HG02588 (cell line): ENCODE results near the gene FPR2.
"Not testable (repeated sequence)": the region's sequence is repeated elsewhere in the genome, so short reads cannot be mapped to it uniquely, and the experiment has no call there.

Source experiments
- ATAC-seq: cut with Tn5 transposase; IDR thresholded peaks from one replicate; pipeline ENCODE4 v1.9.1; 2021; ENCODE audit warnings: mild to moderate bottlenecking, moderate library complexity; ENCODE audit not compliant: unreplicated experiment

FPR2 gene

DNA sequence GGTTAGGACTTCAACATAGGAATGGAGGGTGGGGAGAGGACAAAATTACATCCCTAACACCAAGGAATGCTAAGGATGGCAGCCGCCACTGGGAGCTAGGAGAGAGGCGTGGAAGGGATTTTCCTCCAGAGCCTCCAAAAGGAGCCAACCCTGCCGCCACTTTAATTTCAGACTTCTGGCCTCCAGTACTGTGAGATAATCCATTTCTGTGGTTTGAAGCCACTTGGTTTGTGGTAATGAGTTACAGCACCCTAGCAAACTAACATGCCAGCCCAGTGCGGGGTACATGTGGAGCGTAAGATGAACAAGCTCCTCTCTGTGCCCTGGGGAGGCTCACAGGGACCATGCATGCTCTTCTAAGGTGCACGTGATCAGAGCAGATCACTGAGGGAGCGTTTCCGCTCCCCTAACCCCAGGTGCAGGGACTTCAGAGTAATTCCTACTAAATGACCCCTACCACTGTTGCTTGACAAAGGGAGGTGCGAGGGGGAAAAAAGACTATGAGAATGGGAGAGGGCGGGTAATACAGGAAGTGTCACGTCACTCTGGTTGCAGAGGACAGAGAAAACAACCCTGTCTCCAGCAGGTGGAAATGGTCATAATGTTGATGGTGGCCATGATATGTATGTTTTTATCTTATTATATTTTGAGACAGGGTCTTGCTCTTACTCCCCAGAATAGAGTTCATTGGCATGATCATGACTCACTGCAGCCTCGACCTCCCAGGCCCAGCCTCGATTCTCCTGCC lies 21.3 kb upstream of the FPR2 start:
- ATAC-seq: no peak

DNA sequence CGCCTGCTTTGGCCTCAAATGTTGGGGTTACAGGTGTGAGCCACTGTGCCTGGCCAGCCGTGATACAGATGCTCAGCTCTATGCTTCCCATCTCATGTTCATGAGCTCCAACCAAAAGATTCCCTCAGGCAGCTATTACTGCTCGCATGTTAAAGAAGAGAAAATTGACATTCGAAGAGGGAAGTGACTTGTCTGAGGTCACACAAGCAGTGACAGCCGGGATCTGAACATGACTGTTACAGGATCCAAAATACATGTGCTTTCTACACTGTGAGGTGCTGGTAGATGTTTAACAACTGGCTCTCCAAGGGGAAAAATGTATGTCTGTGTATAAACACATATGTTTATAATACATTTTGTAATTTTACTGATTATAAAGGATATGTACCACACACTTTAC lies 20.6 kb upstream of the FPR2 start:
- ATAC-seq: no peak

DNA sequence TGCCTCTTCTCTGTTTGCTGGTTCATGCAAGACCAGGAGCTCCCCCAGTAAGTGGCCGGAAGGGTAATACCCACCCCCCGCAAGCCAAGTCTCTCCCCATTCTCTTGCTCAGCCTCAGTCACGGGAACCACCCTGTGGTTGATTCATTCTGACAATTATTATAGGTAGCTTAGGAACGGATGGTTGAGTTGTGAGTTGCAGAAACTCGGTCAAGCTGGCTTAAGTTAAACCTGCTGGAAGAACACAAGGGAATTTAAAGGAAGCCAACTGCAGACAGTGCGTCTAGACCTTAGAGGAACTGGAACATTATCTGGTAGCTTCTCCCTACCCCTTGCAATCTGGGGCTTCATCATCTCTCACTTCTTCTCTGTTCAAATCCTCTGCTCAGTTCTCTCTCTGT lies 18.2 kb upstream of the FPR2 start:
- ATAC-seq: no peak

DNA sequence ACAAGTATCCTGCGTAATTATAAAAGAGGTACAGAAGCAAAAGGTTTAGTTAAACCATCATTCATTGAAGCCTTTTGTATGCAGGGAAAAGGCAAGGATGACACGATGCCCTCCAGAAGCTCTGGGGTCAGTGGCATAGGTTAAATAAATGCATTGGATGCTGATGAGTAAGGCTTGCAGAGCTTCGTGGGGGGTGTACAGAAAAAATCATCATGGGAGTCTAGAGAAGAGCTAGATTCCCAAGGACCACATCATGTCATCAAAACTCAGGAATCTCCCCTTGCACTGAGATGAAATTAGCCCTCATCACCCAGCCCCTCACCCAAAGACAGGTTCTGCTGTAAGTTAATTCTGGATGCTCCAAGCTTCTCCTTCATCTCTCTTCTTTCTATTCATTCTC lies 17.6 kb upstream of the FPR2 start:
- ATAC-seq: no peak

DNA sequence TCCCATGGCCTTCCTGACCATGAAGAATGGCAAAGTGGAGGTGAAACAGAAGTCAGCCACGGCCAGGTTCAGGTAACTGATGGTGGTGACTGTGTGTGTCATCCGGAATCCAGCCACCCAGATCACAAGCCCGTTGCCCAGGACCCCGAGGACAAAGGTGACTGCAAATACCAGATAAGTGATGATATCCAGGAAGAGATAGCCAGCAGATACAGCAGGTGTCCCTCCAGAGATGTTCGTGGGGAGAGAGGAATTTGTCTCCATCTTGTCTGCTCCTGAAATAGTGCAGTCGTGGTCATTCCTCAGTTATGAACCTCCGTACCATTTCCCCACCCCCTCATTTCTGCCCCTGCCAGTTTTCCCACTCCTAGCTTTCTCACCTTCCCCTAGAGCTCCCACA lies 14.2 kb upstream of the FPR2 start:
- ATAC-seq: no peak

DNA sequence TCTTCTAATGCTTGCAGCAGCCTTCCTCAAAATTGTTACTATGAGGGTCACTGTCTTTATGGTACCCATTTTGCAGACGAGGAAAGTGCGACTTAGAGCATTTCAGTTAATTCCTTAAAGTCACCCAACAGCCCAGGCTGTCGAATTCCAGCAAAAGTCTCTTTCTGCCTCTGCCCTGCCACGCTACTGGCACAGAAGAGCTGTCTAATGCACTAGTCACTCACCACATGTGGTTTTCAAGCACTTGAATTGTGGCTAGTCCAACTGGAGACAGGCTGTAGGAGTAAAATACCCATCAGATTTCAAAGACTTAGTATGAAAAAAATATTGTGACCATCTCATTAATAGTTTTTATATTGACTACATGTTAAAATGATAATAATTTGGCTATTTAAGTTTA lies 11.0 kb upstream of the FPR2 start:
- no peak for ATAC-seq

DNA sequence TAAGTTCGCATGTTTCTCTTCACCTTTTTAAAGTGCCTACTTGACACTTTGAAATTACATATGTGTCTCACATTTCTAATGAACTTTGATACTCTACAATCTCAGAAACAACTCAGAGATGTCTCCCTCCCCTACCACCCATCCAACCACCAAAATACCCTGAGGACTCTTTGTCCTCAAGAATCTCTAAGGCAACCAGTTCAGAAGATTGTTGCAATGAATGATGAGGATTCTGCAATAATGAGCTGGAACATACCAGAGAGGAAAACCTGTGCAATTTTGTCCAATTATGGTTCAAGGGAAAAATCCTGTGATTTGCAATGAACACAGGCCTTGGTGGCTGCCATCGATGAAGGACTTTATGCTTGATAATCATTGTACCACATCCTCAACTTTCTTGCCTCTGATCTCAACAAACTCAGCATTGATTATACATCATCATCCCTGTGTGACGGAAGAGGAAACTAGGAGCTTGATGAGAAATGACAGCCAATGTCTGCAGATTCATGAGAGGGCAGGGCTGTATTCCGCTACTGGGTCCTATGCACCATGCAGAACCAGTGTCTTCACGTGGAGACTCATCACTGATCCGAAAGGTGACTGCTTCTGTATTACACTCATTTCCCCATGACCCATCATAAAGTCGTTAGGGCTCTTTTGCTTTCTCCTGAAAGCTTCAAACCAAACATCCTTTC lies 10.4 kb upstream of the FPR2 start:
- ATAC-seq: no peak

DNA sequence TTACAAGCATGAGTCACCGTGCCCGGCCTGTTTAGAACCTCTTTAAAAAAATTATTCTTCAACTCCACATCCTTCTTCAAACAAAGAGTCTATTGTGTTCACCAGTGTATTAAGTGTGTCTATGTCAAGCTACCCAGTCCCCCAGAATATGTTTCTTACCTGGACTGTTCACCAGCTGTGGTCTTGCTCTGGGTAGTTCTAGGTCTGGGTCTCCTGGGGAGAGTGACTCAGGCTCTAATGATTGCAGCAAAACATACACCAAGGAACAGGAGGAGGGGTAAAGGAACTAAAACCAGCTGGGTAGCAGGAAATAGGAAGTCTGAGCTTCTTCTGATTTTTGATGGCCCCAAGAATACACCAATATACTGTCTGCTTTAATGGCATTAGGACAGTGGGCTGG lies 9.3 kb upstream of the FPR2 start, which contains the start of gene FPR1:
FPR1 (minus strand) TSS at position 224 of the 400 bp plus-strand sequence. CDS start 4,884 bp downstream, outside the sequence.
- no peak for ATAC-seq

DNA sequence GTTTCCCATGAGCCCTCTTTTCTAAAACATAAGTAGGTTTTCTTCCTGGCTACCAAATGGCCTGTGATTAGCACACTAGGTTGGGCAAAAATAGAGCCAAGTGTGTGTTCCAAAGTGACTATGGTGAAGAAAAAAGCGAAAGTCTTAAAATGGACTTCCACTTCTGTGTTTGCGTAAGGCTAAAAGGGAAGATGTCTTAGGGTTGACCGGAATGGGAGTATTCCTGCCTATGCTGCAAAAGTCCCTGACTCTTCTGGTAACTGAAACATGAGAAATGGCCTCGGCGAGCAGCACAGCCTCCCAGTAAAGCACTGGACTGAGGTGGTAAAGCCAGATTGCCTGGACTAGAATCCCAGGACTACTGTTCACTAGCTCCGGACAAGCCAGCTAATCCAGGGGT lies 6.9 kb upstream of the FPR2 start:
- no peak for ATAC-seq

DNA sequence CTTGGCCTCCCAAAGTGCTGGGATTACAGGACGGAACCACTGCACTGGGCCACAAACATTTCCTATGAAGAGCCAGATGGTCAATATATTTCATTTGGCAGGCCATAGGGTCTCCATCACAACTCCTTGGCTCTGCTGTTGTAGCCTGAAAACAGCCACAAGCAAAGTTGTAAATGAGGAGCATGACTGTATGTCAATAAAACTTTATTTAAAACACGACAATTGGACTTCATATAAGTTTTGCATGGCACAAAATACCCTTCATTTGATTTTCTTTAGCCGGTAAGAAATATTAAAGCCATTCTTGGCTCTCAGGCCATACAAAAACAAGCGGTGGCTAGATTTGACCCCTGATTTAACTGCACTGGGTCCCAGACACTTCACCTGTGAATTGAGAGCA lies 6.2 kb upstream of the FPR2 start:
- no peak for ATAC-seq

DNA sequence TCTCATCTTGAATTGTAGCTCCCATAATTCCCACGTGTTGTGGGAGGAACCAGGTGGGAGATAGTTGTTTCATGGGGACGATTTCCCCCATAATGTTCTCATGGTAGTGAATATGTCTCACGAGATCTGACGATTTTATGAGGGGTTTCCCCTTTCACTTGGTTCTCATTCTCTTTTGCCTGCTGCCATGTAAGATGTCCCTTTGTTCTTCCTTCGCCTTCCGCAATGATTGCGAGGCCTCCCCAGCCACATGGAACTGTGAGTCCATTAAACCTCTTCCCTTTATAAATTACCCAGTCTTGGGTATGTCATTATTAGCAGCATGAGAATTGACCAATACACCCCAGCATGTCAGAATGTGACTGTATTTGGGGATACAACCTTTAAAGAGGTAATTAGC lies 5.4 kb upstream of the FPR2 start:
- ATAC-seq: no peak

DNA sequence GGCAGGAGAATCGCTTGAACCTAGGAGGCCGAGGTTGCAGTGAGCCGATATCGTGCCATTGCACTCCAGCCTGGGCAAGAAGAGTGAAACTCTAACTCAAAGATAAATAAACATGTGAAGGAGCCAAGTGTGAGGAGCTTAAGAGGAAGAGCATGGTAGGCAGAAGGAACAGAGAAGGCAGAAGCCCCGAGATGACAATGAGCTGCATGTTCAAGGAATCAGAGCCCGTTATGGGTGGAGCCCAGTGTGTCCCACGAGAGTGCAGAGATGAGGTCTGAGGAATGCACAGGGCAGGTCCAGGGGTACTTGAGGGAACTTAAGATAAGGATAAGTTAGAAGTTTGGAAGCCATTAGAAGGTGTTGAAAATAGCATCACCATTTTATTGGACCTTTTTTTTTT lies 716 bp downstream of the FPR2 start:
- no peak for ATAC-seq

DNA sequence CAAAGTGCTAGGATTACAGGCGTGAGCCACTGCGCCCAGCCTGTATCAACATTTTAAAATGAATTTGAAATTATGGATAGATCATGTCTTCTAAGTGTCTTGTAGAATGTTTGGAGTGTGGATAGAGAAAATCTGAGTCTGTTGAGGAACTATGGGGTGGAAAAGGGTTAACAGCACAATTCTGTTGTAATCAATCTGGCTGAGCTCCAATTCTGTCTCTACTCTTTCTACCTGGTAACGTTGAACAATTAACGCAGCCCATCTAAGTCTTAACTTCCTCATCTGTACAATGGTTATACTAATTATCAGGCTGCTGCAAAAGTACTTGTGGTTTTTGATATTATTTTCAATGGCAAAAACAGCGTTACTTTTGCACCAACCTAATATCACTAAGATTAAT lies 4.1 kb downstream of the FPR2 start:
- ATAC-seq: no peak

DNA sequence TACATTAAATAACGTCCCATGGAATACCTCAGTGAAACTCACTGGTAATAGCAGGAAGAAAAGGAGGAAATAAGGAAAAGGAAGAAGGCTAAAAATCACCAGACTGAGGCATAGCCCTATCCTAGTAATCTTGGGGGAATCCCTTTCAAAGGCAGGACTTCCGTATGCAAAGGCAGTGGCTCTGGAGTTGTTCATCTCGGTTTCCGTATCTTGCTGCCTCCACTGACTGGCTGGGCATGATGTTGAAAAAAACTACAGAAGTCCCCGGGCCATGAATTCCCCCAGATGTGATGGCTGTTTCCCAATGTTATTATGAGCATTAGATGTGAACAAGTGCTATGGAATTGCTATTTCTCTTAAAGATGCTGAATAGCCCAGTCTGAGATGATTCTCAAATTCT lies 5.5 kb downstream of the FPR2 start:
- no peak for ATAC-seq

DNA sequence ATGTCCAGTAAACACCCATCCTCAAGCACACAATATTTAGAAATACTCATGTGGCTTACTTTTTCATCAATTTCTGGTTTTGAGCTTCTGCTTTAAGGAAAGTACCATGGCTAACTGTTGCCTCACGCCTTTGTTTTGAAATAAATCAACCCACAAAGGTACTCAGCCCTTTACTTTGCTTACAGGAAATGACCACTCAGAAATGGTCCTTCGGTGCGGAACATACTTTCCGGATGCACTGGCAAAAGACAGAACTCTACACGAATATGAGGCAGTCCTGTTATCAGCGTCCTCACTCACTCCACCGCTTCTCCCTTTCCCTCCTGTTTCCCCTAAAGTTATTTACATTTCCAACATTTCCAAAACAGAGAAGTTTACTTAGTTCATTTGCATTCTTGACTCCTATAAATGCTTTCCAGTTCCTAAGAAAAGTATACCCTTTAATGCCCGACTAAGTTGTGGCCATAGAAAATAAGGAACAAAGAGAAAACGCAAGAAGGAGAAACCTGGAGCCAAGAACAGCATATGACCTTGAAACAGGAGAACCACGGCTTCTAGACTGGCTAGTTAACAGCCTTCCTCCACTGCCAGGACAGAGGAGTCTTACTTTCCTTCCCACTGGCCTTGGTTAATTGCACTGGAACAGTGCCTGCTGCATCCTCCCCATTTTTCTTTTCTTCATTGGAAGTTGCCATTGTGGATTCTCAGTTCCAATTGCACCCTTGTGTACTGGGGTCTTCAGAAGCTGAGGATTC lies 10.6 kb downstream of the FPR2 start:
- ATAC-seq: no peak

DNA sequence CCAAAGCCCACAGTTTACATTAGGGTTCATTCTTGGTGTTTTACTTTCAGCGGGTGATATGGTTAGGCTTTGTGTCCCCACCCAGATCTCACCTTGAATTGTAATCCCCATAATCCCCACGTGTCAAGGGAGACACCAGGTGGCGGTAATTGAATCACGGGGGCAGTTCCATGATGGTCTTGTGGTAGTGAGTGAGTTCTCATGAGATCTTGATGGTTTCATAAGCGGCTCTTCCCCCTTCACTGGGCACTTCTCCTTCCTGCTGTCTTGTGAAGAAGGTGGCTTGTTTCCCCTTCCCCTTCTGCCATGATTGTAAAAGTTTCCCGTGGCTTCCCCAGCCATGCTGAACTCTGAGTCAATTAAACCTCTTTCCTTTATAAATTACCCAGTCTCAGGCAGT lies 12.0 kb downstream of the FPR2 start:
- no peak for ATAC-seq

DNA sequence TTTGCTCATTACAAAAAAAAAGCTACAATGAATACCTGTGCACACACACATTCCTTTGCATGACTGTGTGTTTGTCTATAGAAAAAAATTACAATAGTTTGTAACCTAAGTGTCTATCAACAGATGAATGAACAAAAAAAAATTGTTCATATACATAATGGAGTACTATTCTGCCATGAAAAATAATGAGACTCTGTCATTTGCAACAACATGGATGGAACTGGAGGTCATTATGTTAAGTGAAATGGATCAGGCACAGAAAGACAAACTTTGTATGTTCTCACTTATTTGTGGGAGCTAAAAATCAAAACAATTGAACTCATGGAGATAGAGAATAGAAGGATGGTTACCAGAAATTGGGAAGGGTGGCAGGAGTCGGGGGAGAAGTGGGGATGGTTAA lies 15.6 kb downstream of the FPR2 start:
- not testable (repeated sequence) for ATAC-seq

DNA sequence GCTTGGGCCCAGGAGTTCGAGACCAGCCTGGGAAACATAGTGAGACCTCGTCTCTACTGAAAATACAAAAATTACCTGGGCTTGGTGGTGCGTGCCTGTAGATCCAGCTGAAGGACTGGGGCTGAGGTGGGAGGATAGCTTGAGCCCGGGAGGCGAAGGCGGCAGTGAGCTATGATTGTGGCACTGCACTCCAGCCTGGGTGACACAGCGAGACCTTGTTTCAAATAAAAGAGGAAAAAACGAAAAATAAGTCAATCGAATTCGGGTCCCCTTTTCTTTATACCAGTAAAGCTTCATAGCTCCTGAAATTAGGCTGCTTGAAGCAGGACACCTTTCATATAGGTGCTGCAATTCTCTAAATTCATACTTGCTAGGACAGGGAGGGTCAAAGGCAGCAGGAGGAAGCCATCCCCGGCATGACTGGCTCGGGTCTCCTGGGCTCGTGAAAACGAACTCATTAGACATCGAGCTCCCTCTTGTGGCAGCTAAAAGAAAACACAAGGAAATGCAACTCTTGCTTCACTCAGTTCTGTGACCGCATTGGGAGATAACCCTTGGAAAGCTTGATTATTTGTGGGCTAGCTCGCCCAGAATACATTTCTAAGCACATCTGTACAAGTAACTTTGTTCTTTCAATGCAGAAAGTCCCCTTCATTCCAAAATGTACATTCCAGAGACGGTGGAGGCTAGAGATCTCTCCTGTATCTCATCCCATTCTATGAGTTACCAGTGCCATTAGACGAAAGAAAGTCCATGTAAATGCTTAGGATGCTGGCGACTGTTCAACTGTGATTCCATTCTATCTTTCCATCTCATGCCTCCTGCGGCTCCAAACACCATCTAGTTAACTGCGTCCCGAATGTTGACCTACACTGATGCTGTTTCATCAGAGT lies 16.8 kb downstream of the FPR2 start:
- no peak for ATAC-seq

DNA sequence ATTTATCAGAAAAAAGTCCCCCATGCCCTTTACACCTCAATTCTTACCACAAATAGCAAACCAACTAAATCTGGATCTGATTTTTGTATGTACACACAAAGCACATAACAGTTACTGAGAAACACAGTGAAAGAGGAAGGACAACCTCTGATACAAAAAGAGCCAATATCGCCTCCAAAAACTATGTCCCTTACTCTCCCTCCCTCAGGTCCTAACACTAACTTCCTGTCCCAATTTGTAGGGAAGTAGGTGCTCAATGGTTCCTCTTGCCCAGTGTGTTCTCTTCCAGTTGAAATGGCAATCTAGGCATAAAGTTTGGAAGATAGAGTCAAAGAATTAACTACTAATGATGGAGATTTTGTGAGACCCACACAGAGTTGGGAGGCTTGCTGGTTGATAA lies 18.2 kb downstream of the FPR2 start:
- no peak for ATAC-seq

DNA sequence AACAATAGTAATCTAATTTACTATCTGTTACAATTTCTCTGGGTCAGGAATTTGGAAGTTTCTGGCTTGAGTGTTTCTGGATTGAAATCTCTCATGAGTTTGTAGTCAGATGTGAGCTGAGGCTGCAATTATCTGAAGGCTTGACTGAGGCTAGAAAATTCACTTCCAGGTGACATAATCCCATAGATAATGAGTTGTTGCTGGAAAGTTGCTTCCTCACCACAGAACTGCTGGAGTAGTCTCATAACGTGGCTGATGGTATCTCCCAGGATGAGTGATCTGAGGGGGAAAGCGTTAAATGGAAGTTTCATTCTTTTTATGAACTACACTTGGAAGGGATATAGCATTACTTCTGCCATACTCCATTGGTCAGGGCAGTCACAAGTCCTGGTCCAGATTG lies 18.7 kb downstream of the FPR2 start:
- no peak for ATAC-seq

DNA sequence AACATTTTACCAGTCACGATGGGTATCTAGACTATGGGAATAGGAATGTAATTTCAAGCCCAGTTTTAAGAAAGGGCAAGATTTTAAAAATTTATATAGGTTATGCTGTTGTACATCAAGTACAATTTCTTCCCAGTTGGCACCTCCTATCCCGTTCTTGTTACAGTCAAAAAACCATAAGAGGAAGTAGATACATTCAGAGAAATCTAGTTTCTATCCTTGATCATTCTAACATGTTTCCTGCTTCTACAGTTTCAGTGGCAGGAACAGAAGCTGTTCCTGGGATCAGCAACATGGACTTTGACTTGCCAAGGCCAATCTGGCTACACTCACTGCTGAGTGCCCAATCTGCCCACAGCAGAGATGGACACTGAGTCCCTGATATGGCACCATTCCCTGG lies 19.3 kb downstream of the FPR2 start:
- no peak for ATAC-seq
